GM12878 (cell line): ENCODE measurements around the gene OR1D2. TPM values are rescaled to one million over a fixed set of nuclear protein-coding genes. Genes with fewer than 3 reads are reported as not detected.

Experiments used
- ATAC-seq: fragments of 200-7000 bp; cut with Tn5 transposase; 3 replicates; pipeline ENCODE4 v1.9.1; 2020; ENCODE audit warnings: mild to moderate bottlenecking, moderate library complexity
- BruUV-seq: library from RNA; stranded (reverse); fragments of 400-500 nt; replicated peaks from 2 replicates; lab custom pipeline; 2021; lab: Mats Ljungman, UMichigan
- CTCF ChIA-PET: fragments of 300-600 bp; sonication (Branson Sonifier 250); formaldehyde crosslinking; extraction: SDS; loops from one replicate; lab custom pipeline; 2021; ENCODE audit warnings: inconsistent platforms; lab: Yijun Ruan, JAX
- POLR2A ChIA-PET: fragments of 350-600 bp; formaldehyde crosslinking; extraction: SDS; loops from one replicate; lab custom pipeline; 2021; ENCODE audit warnings: inconsistent platforms; lab: Charles Lee
- RAD21 ChIA-PET: fragments of 300-600 bp; sonication (Branson Sonifier 250); formaldehyde crosslinking; loops from one replicate; lab custom pipeline; 2023; ENCODE audit warnings: antibody characterized with exemption; ENCODE audit not compliant: unreplicated experiment; lab: Charles Lee
- SMC1A ChIA-PET: fragments of 300-600 bp; sonication (Branson Sonifier 250); formaldehyde crosslinking; loops from one replicate; lab custom pipeline; 2023; ENCODE audit not compliant: unreplicated experiment, uncharacterized antibody; lab: Charles Lee
- DNase-seq: peaks from one replicate; pipeline ENCODE4 v3.0.0-alpha.2; 2011; ENCODE audit warnings: low read depth, low spot score
- FAIRE-seq: peaks from 3 replicates; lab custom pipeline; 2011; peaks lifted over from hg19 to GRCh38; lab: Jason Lieb, UNC
- H2AFZ ChIP-seq: 2 replicates; pipeline ENCODE4 v1.6.0; 2011; ENCODE audit warnings: low read depth, low read length, control low read depth; ENCODE audit not compliant: control insufficient read depth
- H3K27ac ChIP-seq: 2 replicates; pipeline ENCODE4 v1.5.1; 2011; ENCODE audit warnings: control low read depth; ENCODE audit not compliant: control insufficient read depth, insufficient read depth
- H3K27me3 ChIP-seq, 2 experiments: replicated peaks in 1 of 2; 2 replicates each; pipeline versions ENCODE4 v1.6.0 to v1.6.1; 2011; ENCODE audit warnings: low read length in 1 of 2; ENCODE audit not compliant: control insufficient read depth in 2 of 2, insufficient read depth in 2 of 2
- H3K36me3 ChIP-seq, 2 experiments: 2 replicates each; pipeline ENCODE4 v1.5.1; 2011; ENCODE audit warnings: low read length in 1 of 2; ENCODE audit not compliant: control insufficient read depth in 2 of 2, insufficient read depth in 2 of 2
- H3K4me1 ChIP-seq: 2 replicates; pipeline ENCODE4 v1.6.1; 2011; ENCODE audit warnings: mild to moderate bottlenecking, low read length, moderate library complexity, mixed read lengths; ENCODE audit not compliant: control insufficient read depth, insufficient read depth
- H3K4me2 ChIP-seq: 2 replicates; pipeline ENCODE4 v1.6.0; 2011; ENCODE audit warnings: control low read depth; ENCODE audit not compliant: control insufficient read depth, insufficient read depth
- H3K4me3 ChIP-seq: fragments of 200-600 bp; sonication (generic); 2 replicates; pipeline ENCODE4 v1.5.1; 2016
- H3K79me2 ChIP-seq: 2 replicates; pipeline ENCODE4 v1.6.0; 2011; ENCODE audit warnings: low read length; ENCODE audit not compliant: control insufficient read depth, insufficient read depth
- H3K9ac ChIP-seq: 2 replicates; pipeline ENCODE4 v1.8.0; 2011; ENCODE audit warnings: low read length, control low read depth, mixed read lengths; ENCODE audit not compliant: control insufficient read depth, insufficient read depth
- H3K9me3 ChIP-seq: replicated peaks from 3 replicates; pipeline ENCODE4 v1.5.1; 2011; ENCODE audit warnings: mild to moderate bottlenecking, low read length; ENCODE audit not compliant: control insufficient read depth, insufficient read depth
- H4K20me1 ChIP-seq: 2 replicates; pipeline ENCODE4 v1.6.0; 2011; ENCODE audit not compliant: control insufficient read depth, insufficient read depth
- BCL11A ChIP-seq: IDR thresholded peaks from 2 replicates; pipeline ENCODE4 v1.6.1; 2011; ENCODE audit warnings: low read depth, low read length
- CEBPB ChIP-seq, 2 experiments: fragments of 150-350 bp in 1 of 2; IDR thresholded peaks; 2 replicates each; pipeline ENCODE4 v1.6.1; 2012 to 2014; ENCODE audit warnings: low read depth in 2 of 2, low read length in 2 of 2, borderline replicate concordance in 1 of 2, inconsistent platforms in 1 of 2
- CHD1 ChIP-seq: IDR thresholded peaks from 2 replicates; pipeline ENCODE4 v1.6.1; 2012; ENCODE audit warnings: low read depth, low read length, improper control_type of control experiment
- CREB1 ChIP-seq: IDR thresholded peaks from 2 replicates; pipeline ENCODE4 v1.6.1; 2012; ENCODE audit warnings: low read depth, mild to moderate bottlenecking, inconsistent platforms
- DPF2 ChIP-seq: fragments of 450-650 bp; IDR thresholded peaks from 2 replicates; pipeline ENCODE4 v1.6.1; 2017; ENCODE audit warnings: mild to moderate bottlenecking
- IRF4 ChIP-seq: IDR thresholded peaks from 2 replicates; pipeline ENCODE4 v1.6.1; 2011; ENCODE audit warnings: low read depth, low read length
- PML ChIP-seq: IDR thresholded peaks from 2 replicates; pipeline ENCODE4 v1.6.1; 2012; ENCODE audit warnings: low read length, inconsistent platforms
- POLR2AphosphoS2 ChIP-seq: IDR thresholded peaks from 2 replicates; pipeline ENCODE4 v1.6.1; 2011; ENCODE audit warnings: low read depth, mild to moderate bottlenecking, low read length, improper control_type of control experiment, moderate library complexity
- RAD21 ChIP-seq: IDR thresholded peaks from 2 replicates; pipeline ENCODE4 v1.6.1; 2011; ENCODE audit warnings: mild to moderate bottlenecking, low read depth, low read length, moderate library complexity; ENCODE audit not compliant: insufficient read depth
- RFX5 ChIP-seq: IDR thresholded peaks from 2 replicates; pipeline ENCODE4 v1.6.1; 2011; ENCODE audit warnings: low read depth, low read length, improper control_type of control experiment
- RUNX3 ChIP-seq: IDR thresholded peaks from 2 replicates; pipeline ENCODE4 v1.6.1; 2012; ENCODE audit warnings: low read length, inconsistent platforms
- SIN3A ChIP-seq: IDR thresholded peaks from 2 replicates; pipeline ENCODE4 v1.6.1; 2012; ENCODE audit warnings: low read depth, low read length, improper control_type of control experiment
- SMAD5 ChIP-seq: IDR thresholded peaks from 2 replicates; pipeline ENCODE4 v1.6.1; 2016; ENCODE audit warnings: antibody characterized with exemption, low read depth
- SUPT20H ChIP-seq: IDR thresholded peaks from 2 replicates; pipeline ENCODE4 v1.6.1; 2011; ENCODE audit warnings: low read depth, mild to moderate bottlenecking, low read length, moderate library complexity, borderline replicate concordance; ENCODE audit not compliant: control insufficient read depth
- TCF12 ChIP-seq: IDR thresholded peaks from 2 replicates; pipeline ENCODE4 v1.6.1; 2011; ENCODE audit warnings: low read depth, mild to moderate bottlenecking, low read length
- TCF7 ChIP-seq: IDR thresholded peaks from 2 replicates; pipeline ENCODE4 v1.6.1; 2014; ENCODE audit warnings: antibody characterized with exemption, borderline replicate concordance
- ZNF274 ChIP-seq: IDR thresholded peaks from one replicate; pipeline ENCODE4 v1.8.0; 2011; ENCODE audit not compliant: insufficient read length, insufficient read depth
- WGBS: methylation state at CpG from one replicate; pipeline ENCODE4 v1.1.6; 2016; ENCODE audit warnings: low lambda C conversion rate; ENCODE audit not compliant: insufficient replicate concordance, insufficient coverage; ENCODE audit errors: missing lambda C conversion rate; 5-methylcytosine and 5-hydroxymethylcytosine counted together
- in situ Hi-C: fragments of 300-500 bp; cut with MboI; formaldehyde crosslinking; loops from 9 replicates; pipeline ENCODE4 v1.14.3; 2018; ENCODE audit warnings: mixed read lengths
- intact Hi-C: fragments of 100-400 bp; cut with micrococcal nuclease; formaldehyde crosslinking; loops from one replicate; pipeline ENCODE4 v1.14.2; 2022; ENCODE audit not compliant: unreplicated experiment
- polyA plus RNA-seq, 11 experiments: library from polyadenylated mRNA; depleted of rRNA in 4 of 11; unstranded in 6 of 11; stranded (reverse) in 5 of 11; fragments of >200 nt; fragmentation: Nextera tagmentation in 4 of 11; fragmentation: Illumina TruSeq in 1 of 11; extraction: Ambion mirVana in 4 of 11; extraction: Trizol in 1 of 11; gene quantifications; 1 replicate in 1 of 11; 2 replicates in 10 of 11; pipeline versions ENCODE4 v1.2.1 to v1.2.3, GENCODE V29; 2011 to 2016; ENCODE audit warnings: inconsistent platforms in 2 of 11, missing spikeins in 2 of 11, low read depth in 1 of 11
- total RNA-seq, 4 experiments: library from RNA; depleted of rRNA in 3 of 4; stranded (reverse); fragments of >200 nt in 3 of 4; fragmentation: Illumina TruSeq in 1 of 4; extraction: Trizol in 1 of 4; gene quantifications; 2 replicates each; pipeline versions ENCODE4 v1.2.1 to v1.2.3, GENCODE V29; 2013 to 2021
- TF ChIP-seq, protein P1 (sequence below): fragments of 450-650 bp; IDR thresholded peaks from 2 replicates; pipeline ENCODE4 v1.6.1; 2017; ENCODE audit warnings: borderline replicate concordance
- TF ChIP-seq, protein P2 (sequence below): fragments of 450-650 bp; IDR thresholded peaks from 2 replicates; pipeline ENCODE4 v1.6.1; 2017; ENCODE audit warnings: mild to moderate bottlenecking, low read depth, inconsistent platforms; ENCODE audit not compliant: poor library complexity, severe bottlenecking
- TF ChIP-seq, protein P3 (sequence below): IDR thresholded peaks from 2 replicates; pipeline ENCODE4 v1.6.1; 2011; ENCODE audit warnings: low read depth, mild to moderate bottlenecking, low read length, moderate library complexity, borderline replicate concordance; ENCODE audit errors: extremely low read depth

Gene OR1D2
- total and polyA plus RNA-seq, 10 of the 15 experiments (the other 5 are each of a cell fraction or from before 2014, with no cell fraction given) = not detected

DNA sequence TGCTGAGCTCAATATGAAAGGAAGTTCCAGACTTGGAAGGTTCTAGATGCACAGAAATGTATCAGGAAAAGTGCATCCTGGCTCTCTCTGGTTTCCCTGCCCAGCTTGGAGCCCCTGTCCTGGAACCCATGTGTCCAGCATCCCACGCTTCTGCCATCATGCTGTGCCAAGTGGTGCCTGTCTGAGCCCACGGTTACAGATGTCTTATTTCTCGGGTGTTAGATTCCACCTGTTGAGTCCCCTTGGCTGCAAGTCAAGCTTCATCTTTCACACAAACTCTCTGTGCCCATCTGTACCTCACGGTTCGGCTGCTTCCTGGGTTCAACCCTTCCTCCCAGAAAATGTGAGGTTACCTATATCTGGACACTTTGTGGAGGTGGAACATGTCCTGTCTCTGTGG lies 63.3 kb downstream of the OR1D2 start:
- no peaks in the 10 kb centered on the region for H3K4me1 ChIP-seq
- CTCF ChIA-PET = interaction anchor here (1.5 kb wide), 1 partner anchor 9 kb away, joined by 3 read pairs; no protein-coding TSS in a partner anchor
- POLR2A ChIA-PET = no interaction called here
- intact Hi-C loops = loop anchor here (10.0 kb wide), 2 partner anchors 604 to 694 kb away; no protein-coding TSS in a partner anchor
- H3K4me3 ChIP-seq = no peak overlapping the region
- no peak overlapping the region for H2AFZ ChIP-seq
- no peak for TF ChIP-seq CEBPB (IDR thresholded peaks at IDR 0.05; ENCODE audit: borderline replicate concordance in 1 of 2, low read depth in 2 of 2, low read length in 2 of 2)
- TF ChIP-seq, protein P1, sequence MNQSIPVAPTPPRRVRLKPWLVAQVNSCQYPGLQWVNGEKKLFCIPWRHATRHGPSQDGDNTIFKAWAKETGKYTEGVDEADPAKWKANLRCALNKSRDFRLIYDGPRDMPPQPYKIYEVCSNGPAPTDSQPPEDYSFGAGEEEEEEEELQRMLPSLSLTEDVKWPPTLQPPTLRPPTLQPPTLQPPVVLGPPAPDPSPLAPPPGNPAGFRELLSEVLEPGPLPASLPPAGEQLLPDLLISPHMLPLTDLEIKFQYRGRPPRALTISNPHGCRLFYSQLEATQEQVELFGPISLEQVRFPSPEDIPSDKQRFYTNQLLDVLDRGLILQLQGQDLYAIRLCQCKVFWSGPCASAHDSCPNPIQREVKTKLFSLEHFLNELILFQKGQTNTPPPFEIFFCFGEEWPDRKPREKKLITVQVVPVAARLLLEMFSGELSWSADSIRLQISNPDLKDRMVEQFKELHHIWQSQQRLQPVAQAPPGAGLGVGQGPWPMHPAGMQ = no peak
- TF ChIP-seq, protein P2, sequence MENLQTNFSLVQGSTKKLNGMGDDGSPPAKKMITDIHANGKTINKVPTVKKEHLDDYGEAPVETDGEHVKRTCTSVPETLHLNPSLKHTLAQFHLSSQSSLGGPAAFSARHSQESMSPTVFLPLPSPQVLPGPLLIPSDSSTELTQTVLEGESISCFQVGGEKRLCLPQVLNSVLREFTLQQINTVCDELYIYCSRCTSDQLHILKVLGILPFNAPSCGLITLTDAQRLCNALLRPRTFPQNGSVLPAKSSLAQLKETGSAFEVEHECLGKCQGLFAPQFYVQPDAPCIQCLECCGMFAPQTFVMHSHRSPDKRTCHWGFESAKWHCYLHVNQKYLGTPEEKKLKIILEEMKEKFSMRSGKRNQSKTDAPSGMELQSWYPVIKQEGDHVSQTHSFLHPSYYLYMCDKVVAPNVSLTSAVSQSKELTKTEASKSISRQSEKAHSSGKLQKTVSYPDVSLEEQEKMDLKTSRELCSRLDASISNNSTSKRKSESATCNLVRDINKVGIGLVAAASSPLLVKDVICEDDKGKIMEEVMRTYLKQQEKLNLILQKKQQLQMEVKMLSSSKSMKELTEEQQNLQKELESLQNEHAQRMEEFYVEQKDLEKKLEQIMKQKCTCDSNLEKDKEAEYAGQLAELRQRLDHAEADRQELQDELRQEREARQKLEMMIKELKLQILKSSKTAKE = no peak
- TF ChIP-seq TCF12 = no peak
- TF ChIP-seq RUNX3 = no peak
- no peak for TF ChIP-seq DPF2
- no peak for TF ChIP-seq SMAD5
- no peak for TF ChIP-seq CREB1
- no peak for TF ChIP-seq RAD21
- no peak for TF ChIP-seq CHD1
- TF ChIP-seq SUPT20H = no peak
- no peak for TF ChIP-seq ZNF274
- no peak for TF ChIP-seq SIN3A
- no peak for TF ChIP-seq RFX5
- TF ChIP-seq PML = no peak
- no peak for TF ChIP-seq IRF4
- no peak for TF ChIP-seq POLR2AphosphoS2
- TF ChIP-seq, protein P3, sequence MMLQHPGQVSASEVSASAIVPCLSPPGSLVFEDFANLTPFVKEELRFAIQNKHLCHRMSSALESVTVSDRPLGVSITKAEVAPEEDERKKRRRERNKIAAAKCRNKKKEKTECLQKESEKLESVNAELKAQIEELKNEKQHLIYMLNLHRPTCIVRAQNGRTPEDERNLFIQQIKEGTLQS = no peak
- no peak for TF ChIP-seq TCF7
- TF ChIP-seq BCL11A = no peak
- in situ Hi-C loops = loop anchor here (5.0 kb wide), 1 partner anchor 601 kb away; no protein-coding TSS in a partner anchor
- no peaks in the 10 kb centered on the region for H4K20me1 ChIP-seq
- SMC1A ChIA-PET = no interaction called here
- no peak overlapping the region for H3K4me2 ChIP-seq
- FAIRE-seq = no peak
- no peaks in the 10 kb centered on the region for H3K79me2 ChIP-seq
- WGBS = 39% methylated on average over 5 of the region's 5 CpGs
- H3K27me3 ChIP-seq = no peaks in the 10 kb centered on the region
- no peak overlapping the region for H3K9ac ChIP-seq
- H3K9me3 ChIP-seq = no peaks in the 10 kb centered on the region; the same call in 2 of the 3 replicates
- RAD21 ChIA-PET = no interaction called here
- no peak for ATAC-seq
- H3K27ac ChIP-seq = no peak overlapping the region
- H3K36me3 ChIP-seq = no peaks in the 10 kb centered on the region
- no peak for DNase-seq
- no TSS peak for BruUV-seq
